Sigmoid colon (tissue), 7 donors: ENCODE measurements around the gene PITX1. TPM values are rescaled to one million over a fixed set of nuclear protein-coding genes. Genes with fewer than 3 reads are reported as not detected.

Experiments used
- DNase-seq: peaks from one replicate; pipeline ENCODE4 v3.0.0-alpha.2; 2019
- H3K27ac ChIP-seq, 4 donors: fragments of 200-600 bp; sonication (generic); one replicate each; pipeline ENCODE4 v1.5.1; 2016 to 2019; ENCODE audit warnings: mild to moderate bottlenecking in 1 of 4
- H3K27me3 ChIP-seq, 3 donors: fragments of 200-600 bp; sonication (generic); one replicate each; pipeline ENCODE4 v1.5.1; 2019; ENCODE audit warnings: mild to moderate bottlenecking in 1 of 3
- H3K36me3 ChIP-seq, 4 donors: fragments of 200-600 bp; sonication (generic); one replicate each; pipeline ENCODE4 v1.5.1; 2016 to 2019
- H3K4me1 ChIP-seq, 4 donors: fragments of 200-600 bp; sonication (generic); one replicate each; pipeline ENCODE4 v1.5.1; 2017 to 2019
- H3K4me3 ChIP-seq, 4 donors: fragments of 200-600 bp; sonication (generic); one replicate each; pipeline ENCODE4 v1.5.1; 2017 to 2019; ENCODE audit warnings: mild to moderate bottlenecking in 2 of 4, moderate library complexity in 1 of 4
- H3K9me3 ChIP-seq, 4 donors: fragments of 200-600 bp in 3 of 4; sonication (generic) in 3 of 4; one replicate each; pipeline versions ENCODE4 v1.5.1 to v1.6.1; 2013 to 2019
- EP300 ChIP-seq, 4 donors: sonication (generic); formaldehyde crosslinking; IDR thresholded peaks; one replicate each; pipeline ENCODE4 v1.6.1; 2017; ENCODE audit warnings: antibody characterized with exemption in 4 of 4
- POLR2A ChIP-seq, 2 donors: fragments of 450-650 bp; IDR thresholded peaks; one replicate each; pipeline ENCODE4 v1.6.1; 2016; ENCODE audit warnings: antibody characterized with exemption in 2 of 2, mild to moderate bottlenecking in 2 of 2, moderate library complexity in 2 of 2
- POLR2AphosphoS5 ChIP-seq, 4 donors: sonication (generic); formaldehyde crosslinking; IDR thresholded peaks; one replicate each; pipeline ENCODE4 v1.6.1; 2017; ENCODE audit warnings: antibody characterized with exemption in 4 of 4
- WGBS, 2 donors: extraction: QIAGEN DNeasy Blood & Tissue Kit; methylation state at CpG; one replicate each; pipeline ENCODE4 v1.1.7; 2013; 5-methylcytosine and 5-hydroxymethylcytosine counted together
- intact Hi-C: fragments of 100-400 bp; cut with DNase I; formaldehyde crosslinking; loops from one replicate; pipeline ENCODE4 v1.15.1; 2023
- polyA plus RNA-seq, 3 donors: library from polyadenylated mRNA; stranded (reverse); fragments of 200-250 nt; gene quantifications; one replicate each; pipeline ENCODE4 v1.2.3, GENCODE V29; 2013
- total RNA-seq, 4 donors: library from RNA; depleted of rRNA; stranded (reverse); fragments of >200 nt; gene quantifications; one replicate each; pipeline ENCODE4 v1.1.0, GENCODE V29; 2016
- TF ChIP-seq, protein P1 (sequence below), 4 experiments: fragments of 450-650 bp in 3 of 4; fragments of 200-600 bp in 1 of 4; IDR thresholded peaks; one replicate each; pipeline ENCODE4 v1.5.1; 2016 to 2019; ENCODE audit warnings: antibody characterized with exemption in 4 of 4, mild to moderate bottlenecking in 3 of 4, moderate library complexity in 2 of 4
- donor health status: healthy with polysubstance abuse.
- donor health status: Bipolar disorder and iron deficiency.
- donor health status: healthy.

Gene PITX1
- total and polyA plus RNA-seq, 7 donors: 1.6 to 7.2 (median 5.8) TPM

DNA sequence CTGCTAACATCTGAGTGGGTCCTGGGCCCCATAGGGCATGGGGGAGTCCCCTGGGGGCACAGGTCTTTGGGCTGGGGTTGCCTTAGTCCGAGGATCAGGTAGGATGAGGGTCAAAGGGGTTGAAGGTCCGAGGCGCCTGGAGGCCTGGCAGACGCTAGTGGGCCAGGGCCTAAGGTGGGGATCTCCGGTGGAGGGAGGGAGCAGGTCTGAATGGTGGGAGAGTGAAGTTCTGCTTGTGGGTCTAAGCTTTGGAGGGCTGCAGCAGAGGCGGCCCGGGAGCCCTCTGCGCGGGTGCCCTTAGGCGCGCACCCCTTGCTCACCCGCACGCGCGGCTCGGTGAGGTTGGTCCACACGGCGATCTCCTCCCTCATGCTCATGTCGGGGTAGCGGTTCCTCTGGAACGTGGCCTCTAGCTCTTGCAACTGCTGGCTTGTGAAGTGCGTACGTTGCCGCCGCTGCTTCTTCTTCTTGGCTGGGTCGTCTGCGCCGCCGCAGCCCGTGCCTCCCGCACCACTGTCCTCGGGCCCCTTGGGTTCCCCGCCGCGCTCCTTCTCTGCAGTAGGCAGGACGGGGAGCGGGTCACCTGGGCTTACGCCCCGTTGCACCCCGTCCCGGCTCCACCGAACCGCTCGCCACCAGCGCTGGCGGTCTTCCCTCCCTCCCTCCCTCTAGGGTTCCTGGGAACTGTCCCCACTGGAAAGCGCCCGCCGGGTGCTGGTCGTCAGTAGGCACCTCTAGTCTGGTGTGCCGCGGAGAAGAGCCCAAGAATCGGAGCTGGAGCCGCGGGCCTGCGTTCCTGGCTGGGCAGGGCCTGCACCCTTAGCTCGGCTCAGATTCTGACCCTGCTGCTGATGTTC, 2.8 kb downstream of the PITX1 start:
- TF ChIP-seq, protein P1, sequence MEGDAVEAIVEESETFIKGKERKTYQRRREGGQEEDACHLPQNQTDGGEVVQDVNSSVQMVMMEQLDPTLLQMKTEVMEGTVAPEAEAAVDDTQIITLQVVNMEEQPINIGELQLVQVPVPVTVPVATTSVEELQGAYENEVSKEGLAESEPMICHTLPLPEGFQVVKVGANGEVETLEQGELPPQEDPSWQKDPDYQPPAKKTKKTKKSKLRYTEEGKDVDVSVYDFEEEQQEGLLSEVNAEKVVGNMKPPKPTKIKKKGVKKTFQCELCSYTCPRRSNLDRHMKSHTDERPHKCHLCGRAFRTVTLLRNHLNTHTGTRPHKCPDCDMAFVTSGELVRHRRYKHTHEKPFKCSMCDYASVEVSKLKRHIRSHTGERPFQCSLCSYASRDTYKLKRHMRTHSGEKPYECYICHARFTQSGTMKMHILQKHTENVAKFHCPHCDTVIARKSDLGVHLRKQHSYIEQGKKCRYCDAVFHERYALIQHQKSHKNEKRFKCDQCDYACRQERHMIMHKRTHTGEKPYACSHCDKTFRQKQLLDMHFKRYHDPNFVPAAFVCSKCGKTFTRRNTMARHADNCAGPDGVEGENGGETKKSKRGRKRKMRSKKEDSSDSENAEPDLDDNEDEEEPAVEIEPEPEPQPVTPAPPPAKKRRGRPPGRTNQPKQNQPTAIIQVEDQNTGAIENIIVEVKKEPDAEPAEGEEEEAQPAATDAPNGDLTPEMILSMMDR (IDR thresholded peaks at IDR 0.05): no peak
- no peak for TF ChIP-seq POLR2A (IDR thresholded peaks at IDR 0.05)
- TF ChIP-seq POLR2AphosphoS5 (IDR thresholded peaks at IDR 0.05): no peak
- TF ChIP-seq EP300 (IDR thresholded peaks at IDR 0.05): no peak
- peak overlapping the region in 1 of 4 donors; percentile 71 for H3K27ac ChIP-seq
- peaks cover 78 to 100% (median 96%) of the 10 kb centered on the region in 3 donors for H3K27me3 ChIP-seq
- H3K4me3 ChIP-seq: peak overlapping the region in 3 of 4 donors; percentile 17 to 30 (median 19)
- DNase-seq: peak; percentile 65
- WGBS, 2 donors: 5 to 8% methylated on average over 57 of the region's 57 CpGs
- no peaks in the 10 kb centered on the region for H3K9me3 ChIP-seq
- H3K4me1 ChIP-seq: peaks cover 0 to 58% (median 52%) of the 10 kb centered on the region in 4 donors
- intact Hi-C loops: loop anchor here (5.0 kb wide), 1 partner anchor 161 kb away; no protein-coding TSS in a partner anchor
- no peaks in the 10 kb centered on the region for H3K36me3 ChIP-seq

DNA sequence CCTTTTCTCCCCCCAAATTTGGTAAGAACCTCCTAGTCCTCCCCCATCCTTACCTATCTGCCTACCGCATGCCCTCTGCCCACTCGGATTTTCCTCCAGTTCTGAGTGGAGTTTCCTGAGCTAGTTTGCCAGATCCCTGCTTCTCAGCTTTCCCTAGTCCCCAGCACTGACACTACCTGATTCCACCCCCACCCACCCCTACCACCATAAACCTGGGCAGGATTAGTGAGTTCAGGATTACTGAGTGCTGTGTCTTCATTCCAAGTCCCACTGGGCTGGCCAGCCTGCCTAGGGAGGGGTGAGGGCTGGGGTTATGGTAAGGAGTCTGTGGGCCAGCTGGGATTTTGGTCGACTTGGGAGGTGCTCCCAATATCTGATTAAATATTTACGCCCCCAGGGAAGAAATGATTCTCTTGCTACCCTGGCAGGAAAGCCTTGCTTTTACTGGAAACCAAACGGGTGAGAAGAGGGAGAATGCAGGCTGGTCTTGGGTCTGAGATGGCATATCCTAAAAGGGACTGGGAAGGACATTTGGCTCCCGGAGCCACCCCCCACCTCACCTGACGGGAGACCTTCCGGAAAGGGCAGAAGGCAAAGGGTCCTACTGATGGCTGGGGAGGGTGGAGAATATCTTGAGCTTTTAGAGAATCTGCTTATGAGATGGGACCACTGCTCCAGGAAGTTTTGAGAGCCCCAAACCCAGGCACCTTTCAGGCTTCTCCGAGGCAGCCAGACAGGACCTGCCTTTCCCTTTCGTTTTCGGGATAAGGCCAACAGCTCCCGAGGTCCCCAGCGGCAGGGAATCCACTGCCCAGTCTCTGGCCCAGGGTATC, 3.7 kb downstream of the PITX1 start:
- H3K9me3 ChIP-seq: no peaks in the 10 kb centered on the region
- DNase-seq: no peak
- peaks cover 75 to 91% (median 89%) of the 10 kb centered on the region in 3 donors for H3K27me3 ChIP-seq
- H3K36me3 ChIP-seq: no peaks in the 10 kb centered on the region
- H3K4me1 ChIP-seq: peaks cover 0 to 58% (median 52%) of the 10 kb centered on the region in 4 donors
- intact Hi-C loops: loop anchor here (5.0 kb wide), 1 partner anchor 162 kb away; no protein-coding TSS in a partner anchor
- WGBS, 2 donors: 9 to 12% methylated on average over 13 of the region's 13 CpGs
- H3K4me3 ChIP-seq: peak overlapping the region in 3 of 4 donors; percentile 17 to 30 (median 19)
- TF ChIP-seq POLR2AphosphoS5 (IDR thresholded peaks at IDR 0.05) (no peak), EP300 (IDR thresholded peaks at IDR 0.05) (no peak), POLR2A (IDR thresholded peaks at IDR 0.05) (no peak)
- TF ChIP-seq, protein P1 (IDR thresholded peaks at IDR 0.05): no peak
- H3K27ac ChIP-seq: peak overlapping the region in 1 of 4 donors; percentile 71

DNA sequence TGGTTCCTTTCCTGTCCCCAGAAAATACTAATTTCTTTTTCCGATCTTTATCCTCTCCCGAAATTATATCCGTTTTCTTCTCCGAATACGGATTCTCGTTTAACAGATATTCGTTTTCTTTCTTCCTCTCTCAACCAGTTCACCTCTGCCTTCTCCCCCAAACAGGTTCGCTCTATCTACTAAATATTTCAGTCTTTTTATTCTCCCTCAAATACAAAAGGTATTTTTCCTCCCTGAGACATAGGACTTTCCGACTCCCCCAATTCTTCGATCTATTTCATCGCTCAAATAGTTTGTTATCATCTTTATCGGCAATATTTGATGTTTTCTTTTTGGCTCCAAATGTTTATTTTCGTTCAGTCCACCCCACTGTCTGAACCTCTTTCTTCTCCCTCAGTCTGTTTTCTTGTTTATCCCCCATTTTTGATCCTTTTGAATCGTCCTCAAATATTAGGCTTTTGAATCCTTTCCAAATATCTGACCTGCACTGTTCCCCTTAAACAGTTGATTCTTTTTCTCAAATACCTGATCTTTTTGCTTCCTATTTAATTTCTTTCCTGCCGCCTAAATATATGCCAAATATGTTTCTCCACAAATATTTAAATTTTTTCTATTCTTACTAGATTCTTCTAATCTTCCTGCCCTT, 4.4 kb downstream of the PITX1 start:
- Histone ChIP-seq H3K36me3 (no peaks in the 10 kb centered on the region), H3K27ac (peak overlapping the region in 1 of 4 donors; percentile 71), H3K9me3 (no peaks in the 10 kb centered on the region), H3K27me3 (peaks cover 73 to 84% (median 82%) of the 10 kb centered on the region in 3 donors), H3K4me1 (peaks cover 0 to 57% (median 52%) of the 10 kb centered on the region in 4 donors), H3K4me3 (no peak overlapping the region)
- intact Hi-C loops: loop anchor here (5.0 kb wide), 1 partner anchor 163 kb away; no protein-coding TSS in a partner anchor
- TF ChIP-seq POLR2AphosphoS5 (IDR thresholded peaks at IDR 0.05): peak in 3 of 4 donors; percentile 18 to 74 (median 40)
- TF ChIP-seq, protein P1 (IDR thresholded peaks at IDR 0.05): no peak
- 19 to 21% methylated on average over 15 of the region's 15 CpGs for WGBS, 2 donors
- DNase-seq: no peak

- peak overlapping the region in 1 of 4 donors; percentile 34 for H3K27ac ChIP-seq
These were observed 5.1 kb downstream of the PITX1 start for GRCh38 chr5:135028791-135029476.

More at GRCh38 chr5:135028791-135029476, 5.1 kb downstream of the PITX1 start:
- Histone ChIP-seq H3K27me3 (peaks cover 67 to 77% (median 75%) of the 10 kb centered on the region in 3 donors), H3K4me3 (no peak overlapping the region), H3K9me3 (no peaks in the 10 kb centered on the region), H3K36me3 (no peaks in the 10 kb centered on the region), H3K4me1 (peaks cover 0 to 50% (median 45%) of the 10 kb centered on the region in 4 donors)
- DNase-seq: peak; percentile 64
- TF ChIP-seq, protein P1 (IDR thresholded peaks at IDR 0.05): no peak
- TF ChIP-seq POLR2A (IDR thresholded peaks at IDR 0.05): no peak
- no peak for TF ChIP-seq POLR2AphosphoS5 (IDR thresholded peaks at IDR 0.05)
- no peak for TF ChIP-seq EP300 (IDR thresholded peaks at IDR 0.05)
- intact Hi-C loops: no loop called here
- WGBS, 2 donors: 14 to 20% methylated on average over 62 of the region's 62 CpGs
